Activated CD4-positive, alpha-beta T cell treated with anti-CD3 and anti-CD28 coated beads for 48 hours (primary cell): ENCODE measurements around the gene TBC1D24.
"Not testable (repeated sequence)": the region's sequence is repeated elsewhere in the genome, so short reads cannot be mapped to it uniquely, and the experiment has no call there.

ENCODE experiments used
- DNase-seq: peaks from one replicate; pipeline ENCODE4 v3.0.0-alpha.2; 2020

Gene TBC1D24

DNA sequence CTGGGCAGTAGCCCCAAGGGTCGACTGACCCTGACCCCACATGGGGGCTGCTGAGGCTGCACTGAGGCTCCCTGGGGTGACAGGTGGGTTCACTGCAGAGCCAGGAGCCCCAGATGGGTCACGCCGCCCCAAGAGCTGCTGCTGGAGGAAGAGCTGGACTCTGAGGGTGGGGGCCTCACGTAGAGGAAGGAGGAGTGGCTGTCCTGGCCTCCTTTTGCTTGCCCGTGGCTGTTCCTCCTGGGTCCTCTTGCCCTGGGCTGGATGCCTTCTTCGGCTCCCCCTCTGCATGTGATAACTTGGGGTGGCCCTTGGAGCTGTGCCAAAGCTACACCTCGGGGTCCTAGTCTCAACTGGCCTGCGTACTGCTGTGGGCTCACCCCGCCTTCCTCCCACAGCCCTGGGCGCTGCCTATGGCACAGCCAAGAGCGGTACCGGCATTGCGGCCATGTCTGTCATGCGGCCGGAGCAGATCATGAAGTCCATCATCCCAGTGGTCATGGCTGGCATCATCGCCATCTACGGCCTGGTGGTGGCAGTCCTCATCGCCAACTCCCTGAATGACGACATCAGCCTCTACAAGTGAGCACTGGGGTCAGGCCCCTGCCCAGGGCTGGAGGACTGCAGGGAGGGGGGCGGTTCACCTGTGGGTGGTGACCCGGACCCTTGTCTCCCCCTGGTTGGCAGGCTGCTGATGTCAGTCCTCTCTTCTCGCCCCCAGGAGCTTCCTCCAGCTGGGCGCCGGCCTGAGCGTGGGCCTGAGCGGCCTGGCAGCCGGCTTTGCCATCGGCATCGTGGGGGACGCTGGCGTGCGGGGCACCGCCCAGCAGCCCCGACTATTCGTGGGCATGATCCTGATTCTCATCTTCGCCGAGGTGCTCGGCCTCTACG lies 44.1 kb downstream of the TBC1D24 start:
- no peak for DNase-seq

DNA sequence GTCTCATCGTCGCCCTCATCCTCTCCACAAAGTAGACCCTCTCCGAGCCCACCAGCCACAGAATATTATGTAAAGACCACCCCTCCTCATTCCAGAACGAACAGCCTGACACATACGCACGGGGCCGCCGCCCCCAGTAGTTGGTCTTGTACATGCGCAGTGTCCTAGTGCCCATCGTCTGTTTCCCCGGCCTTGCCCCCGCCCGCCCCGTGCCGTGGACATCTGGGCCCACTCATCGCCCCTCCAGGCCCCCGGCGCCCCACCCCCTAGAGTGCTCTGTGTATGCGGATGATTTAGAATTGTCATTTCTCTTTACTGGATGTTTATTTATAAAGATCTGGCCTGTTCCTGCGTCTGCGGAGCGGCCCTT lies 44.8 kb downstream of the TBC1D24 start:
- DNase-seq: no peak

DNA sequence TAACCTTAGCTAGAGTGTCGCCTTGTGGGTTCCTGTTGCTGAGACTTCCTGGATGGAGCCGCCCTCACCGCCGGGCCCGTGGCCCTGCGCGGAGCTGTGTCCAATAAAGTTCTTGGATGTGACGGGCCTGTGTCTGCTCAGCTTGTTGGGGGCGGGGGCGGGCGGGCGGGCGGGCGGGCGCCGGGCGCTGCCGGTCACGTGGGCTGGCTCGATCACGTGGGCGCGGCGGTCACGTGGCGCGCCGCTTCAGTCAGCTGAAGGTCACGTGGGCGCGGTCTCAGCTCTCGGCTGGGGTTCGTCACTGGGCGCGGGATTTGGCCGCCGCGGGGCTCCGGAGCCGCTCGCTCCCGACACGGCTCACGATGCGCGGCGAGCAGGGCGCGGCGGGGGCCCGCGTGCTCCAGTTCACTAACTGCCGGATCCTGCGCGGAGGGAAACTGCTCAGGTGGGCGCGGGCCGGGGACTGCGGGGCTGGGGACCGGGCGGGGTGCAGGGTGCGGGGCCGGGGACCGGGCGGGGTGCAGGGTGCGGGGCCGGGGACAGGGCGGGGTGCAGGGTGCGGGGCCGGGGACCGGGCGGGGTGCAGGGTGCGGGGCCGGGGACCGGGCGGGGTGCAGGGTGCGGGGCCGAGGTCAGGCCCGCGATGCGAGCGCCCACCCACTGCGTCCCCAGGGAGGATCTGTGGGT lies 45.3 kb downstream of the TBC1D24 start, which contains the start of gene AMDHD2:
TSS of gene AMDHD2 (plus strand) at position 275 of the 687 bp plus-strand sequence. CDS start at position 363, 88 bp downstream.
- peak; percentile 94 for DNase-seq

DNA sequence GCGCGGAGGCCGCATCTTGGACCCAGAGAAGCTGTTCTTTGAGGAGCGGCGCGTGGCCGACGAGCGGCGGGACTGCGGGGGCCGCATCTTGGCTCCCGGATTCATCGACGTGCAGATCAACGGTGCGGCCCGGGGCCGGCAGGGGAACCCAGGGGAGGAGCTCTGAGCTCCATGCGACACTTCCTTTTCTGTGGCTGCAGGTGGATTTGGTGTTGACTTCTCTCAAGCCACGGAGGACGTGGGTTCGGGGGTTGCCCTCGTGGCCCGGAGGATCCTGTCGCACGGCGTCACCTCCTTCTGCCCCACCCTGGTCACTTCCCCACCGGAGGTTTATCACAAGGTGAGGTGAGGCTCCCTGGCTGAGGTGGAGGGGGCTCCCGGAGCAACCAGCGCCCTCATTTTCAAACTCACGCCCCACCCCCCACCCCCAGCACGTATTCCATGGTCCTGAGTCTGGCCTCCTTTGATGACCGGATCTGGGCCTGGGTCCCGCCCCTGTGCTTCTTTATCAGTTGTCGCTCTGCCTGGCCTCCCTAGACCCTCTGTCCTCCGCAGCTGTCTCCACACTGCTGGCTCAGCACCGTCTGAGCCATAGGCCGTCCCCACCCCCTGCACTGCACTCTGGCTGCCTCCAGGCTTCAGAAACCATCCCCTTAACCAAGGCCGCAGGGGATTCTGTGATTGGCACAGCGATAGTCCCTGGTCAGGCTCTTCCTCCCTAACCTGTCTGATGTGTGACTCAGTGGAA lies 46.0 kb downstream of the TBC1D24 start:
- peak; percentile 64 for DNase-seq

DNA sequence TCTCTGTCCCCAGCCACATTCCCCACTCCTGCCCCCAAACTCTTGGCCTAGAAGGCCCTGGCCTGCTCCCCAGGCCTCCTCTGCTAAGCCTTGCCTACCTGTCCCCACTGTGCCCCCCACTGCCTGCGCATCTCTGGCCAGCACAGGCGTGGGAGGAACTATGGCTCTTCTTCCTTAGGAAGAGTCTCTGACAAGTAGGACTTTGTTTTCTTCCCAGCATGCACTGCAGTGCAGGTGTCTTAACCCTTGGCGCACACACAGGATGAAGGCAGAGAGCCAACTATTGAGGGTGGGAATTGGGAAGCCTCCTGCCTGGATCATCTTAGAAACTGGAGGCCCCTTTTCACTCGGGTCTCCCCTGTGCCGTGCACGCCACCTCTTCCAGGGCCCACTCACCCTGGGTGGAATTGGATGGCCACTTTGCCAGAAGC lies 48.9 kb downstream of the TBC1D24 start:
- DNase-seq: no peak

DNA sequence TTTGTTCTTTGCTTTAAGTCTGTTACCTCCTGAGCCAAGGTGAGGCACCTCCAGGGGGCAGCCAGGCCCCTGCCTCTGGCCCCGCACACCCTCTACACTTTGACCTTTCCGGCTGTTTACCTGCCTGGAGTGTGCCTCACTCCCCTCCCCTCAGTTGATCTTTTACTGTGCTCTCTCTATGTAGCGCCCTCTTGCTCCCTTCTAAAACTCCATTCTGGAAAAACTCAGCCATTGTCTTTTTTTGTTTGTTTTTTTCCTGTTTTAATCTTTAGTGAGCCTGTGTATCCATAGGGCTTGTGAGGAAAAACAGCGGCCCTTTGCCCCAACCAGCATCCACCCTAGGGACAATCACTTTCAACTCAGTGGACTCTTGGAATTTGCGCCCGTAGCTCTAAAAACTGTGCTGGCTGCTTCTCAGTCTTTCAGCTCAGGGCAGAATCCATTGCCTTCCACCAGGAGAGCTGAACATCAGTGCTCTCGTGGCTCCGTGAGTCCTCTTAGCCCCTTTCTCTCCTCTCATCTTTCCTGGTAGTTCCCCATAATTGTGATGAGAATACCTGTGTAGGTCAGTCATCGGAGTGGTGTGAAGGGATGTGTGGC lies 49.5 kb downstream of the TBC1D24 start:
- DNase-seq: no peak

DNA sequence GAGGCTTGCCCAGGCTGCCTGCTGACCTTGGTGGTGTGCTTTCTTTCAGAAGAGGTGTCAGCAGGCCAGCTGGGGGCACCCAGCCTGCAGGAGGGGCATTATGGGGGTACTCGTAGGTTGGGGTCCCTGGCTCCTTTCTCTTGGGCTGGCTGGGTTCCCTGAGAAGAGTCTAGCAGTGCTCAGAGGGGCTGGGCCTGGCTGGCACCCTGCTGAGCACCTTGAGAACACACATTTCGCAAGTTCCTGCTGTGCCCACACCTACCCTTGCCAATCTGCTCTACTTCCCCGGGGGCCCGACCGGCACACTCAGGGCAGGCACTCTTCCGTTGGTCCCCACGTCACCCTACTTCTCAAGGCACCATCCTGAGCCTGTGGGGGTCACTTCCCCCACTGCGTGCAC lies 51.2 kb downstream of the TBC1D24 start:
- no peak for DNase-seq

DNA sequence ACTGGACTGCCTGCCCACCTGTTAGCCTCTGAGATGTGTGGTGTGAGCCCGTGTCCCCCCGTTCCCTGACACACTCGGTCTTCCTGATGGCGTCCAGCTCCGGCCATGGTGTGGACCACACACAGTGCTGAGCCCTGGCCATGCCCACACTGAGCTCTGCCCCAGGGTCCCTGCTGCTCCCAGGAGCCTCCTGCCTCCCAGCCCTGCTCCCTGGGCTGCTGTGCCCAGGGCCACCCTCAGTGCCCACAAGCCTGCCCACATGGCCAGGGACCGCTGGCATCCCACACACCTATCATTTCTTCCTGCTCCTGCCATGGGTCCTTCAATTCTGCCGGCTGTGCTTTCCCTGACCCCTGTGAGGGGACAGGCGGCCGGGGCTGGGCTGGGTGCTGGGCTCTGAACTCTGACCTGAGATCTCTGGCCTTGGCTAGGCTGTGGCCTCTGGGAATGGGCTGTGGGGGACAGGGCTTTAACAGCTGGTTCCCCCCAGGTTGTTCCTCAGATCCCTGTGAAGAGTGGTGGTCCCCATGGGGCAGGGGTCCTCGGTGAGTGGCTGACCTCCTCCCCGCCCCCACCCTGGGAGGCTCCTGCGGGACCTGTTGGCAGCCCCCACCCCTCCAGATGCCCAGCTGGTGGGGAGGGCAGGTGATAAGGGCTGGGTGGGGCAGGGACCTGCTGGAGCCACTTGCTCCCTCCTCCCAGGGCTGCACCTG lies 52.3 kb downstream of the TBC1D24 start:
- DNase-seq: no peak

DNA sequence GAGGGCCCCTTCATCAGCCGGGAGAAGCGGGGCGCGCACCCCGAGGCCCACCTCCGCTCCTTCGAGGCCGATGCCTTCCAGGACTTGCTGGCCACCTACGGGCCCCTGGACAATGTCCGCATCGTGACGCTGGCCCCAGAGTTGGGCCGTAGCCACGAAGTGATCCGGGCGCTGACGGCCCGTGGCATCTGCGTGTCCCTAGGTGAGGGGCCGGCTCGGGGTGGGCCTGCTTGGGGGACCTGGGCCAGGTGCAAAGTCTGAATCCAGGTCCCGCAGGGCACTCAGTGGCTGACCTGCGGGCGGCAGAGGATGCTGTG lies 52.8 kb downstream of the TBC1D24 start:
- DNase-seq: no peak

DNA sequence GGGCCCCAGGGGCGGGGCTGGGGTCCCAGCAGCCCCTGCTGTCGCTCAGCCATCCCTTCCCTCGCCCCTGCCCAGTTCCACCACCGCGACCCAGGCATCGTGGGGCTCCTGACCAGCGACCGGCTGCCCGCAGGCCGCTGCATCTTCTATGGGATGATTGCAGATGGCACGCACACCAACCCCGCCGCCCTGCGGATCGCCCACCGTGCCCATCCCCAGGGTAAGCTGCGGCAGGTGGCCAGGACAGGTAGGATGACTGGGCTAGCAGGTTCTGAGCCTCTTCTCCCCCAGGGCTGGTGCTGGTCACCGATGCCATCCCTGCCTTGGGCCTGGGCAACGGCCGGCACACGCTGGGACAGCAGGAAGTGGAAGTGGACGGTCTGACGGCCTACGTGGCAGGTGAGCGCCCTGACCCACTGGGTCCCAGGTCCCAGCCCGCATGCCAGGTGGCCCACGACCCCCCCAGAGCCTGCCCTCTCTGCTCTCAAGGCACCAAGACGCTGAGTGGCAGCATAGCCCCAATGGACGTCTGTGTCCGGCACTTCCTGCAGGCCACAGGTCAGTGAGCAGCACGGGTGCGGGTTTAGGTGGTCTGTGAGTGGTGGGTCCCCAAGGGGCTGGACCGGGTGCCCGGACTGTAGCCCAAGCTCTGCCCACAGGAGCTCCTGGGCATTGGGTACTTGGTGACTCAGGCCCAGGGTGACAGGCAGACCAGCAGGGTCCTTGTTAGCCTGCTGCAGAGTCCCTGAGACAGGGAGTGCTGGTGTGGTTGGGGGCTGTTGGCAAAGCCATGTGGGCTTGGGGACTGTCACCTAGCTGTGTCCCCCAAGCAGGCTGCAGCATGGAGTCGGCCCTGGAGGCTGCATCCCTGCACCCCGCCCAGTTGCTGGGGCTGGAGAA lies 53.5 kb downstream of the TBC1D24 start:
- no peak for DNase-seq

DNA sequence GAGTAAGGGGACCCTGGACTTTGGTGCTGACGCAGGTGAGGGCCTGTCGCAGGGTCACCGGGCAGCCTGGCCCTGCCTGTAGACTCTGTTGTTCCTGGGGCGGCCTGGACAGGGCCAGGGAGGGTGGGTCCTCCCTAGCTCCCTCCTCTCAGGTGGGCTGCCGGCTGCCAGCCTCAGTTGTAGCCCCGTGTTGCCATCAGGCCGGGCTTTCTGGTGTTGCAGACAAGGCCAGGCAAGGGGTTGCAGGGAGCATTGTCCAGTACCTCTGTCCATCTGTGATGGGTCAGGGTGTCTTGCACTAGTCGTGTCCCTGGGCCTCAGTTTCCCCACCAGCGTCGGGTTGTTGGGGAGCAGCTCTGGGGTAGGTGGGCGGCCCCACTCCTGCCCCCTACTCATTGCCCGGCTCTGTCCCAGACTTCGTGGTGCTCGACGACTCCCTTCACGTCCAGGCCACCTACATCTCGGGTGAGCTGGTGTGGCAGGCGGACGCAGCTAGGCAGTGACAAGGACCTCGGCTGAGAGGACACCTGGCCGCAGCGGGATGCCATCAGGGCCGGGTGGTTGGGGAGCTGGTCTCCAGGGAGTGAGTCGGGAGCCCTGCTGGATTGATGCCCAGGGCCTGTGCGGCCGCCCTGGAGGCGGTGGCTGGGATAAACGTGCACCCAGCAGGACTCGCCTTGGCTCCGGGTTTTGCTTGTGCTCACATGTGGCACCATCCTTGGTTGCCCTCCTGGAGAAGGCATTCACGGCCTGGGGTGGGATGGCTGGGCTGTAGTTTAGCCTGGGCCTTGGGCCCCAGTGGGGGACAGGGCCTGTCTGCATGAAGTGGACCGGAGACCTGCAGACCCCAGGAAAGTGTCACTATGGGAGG lies 54.4 kb downstream of the TBC1D24 start:
- no peak for DNase-seq

DNA sequence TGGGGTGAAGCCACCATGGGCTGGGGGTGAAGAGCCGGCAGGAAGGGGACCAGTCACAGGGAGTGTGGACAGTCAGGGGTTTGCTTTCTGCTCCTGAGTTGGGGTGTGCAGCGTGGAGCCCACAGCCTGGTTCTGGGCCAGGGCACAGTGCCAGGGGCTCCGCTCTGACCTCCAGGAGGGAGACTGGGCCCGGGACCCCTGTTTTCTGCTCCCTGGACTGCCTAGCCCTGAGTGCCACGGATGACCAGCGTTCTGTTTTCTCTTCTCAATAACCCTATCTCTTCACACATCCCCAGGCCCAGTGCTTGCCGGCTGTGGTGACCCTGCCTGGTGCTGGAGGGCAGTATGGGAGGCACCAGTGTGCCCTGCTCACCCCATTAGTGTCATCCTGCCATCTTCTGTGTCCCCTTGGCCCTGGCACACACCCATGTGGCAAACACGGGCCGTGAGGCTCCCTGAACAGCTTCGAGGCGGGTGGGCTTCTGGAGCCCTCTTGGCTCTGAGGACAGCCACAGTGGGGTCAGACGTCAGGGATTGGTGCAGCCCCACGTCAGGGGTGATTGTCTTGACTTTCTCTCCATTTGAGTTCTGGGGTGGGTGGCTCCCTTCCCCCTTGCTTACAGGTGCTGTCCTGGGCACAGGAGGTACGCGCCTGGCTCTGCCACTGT lies 55.2 kb downstream of the TBC1D24 start:
- DNase-seq: no peak

DNA sequence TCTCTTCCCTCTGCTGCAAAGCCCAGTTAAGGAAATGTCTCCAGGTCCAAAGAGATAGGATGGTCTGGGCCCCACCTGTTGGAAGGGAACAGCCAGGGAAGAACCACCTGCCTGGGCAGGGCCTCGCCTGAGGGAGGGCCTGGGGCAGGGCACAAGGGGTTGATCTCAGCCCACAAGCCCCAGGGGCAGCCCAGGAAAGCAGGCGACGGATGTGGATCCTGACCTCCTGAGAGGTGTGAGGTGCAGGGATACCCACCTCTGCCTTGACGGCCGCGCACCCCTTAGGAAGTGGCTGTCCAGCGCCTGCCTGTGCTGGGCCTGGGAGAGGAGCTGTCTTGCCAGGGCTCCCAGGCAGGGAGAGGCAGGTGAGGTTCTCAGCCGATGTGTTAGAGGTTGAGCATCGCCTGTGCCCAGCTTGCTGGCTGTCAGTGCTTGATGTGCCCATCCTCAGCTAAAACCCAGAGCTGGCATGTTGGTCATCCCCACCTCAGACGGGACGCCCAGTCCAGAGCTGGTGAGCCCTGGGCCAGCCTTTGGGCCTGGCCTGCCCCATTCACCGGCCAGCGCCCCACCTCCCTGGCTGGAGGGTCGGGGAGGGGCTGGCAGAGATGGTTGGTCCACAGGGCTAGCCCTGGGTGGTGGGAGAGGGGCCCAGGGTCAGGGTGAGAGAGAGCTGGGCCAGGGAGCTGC lies 55.8 kb downstream of the TBC1D24 start:
- DNase-seq: no peak

DNA sequence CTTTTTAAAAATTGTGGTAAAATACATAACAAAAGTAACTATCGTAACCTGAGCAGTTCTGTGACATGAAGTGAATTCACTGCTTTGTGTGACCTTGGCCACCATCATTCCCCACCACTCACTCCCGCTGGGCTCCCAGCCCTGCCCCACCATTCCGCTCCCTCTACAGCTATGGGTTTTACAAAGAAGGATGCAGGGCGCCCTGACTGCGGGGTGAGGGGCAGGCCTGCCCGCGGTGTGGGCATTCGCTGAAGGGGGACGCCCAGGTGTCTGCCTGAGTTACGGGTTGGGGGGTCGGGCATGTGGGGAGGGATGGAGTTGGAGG lies 56.4 kb downstream of the TBC1D24 start, which contains the start of gene CEMP1:
TSS of gene CEMP1 (minus strand) at position 38 of the 325 bp plus-strand sequence. CDS start 335 bp downstream, outside the sequence.
- no peak for DNase-seq

DNA sequence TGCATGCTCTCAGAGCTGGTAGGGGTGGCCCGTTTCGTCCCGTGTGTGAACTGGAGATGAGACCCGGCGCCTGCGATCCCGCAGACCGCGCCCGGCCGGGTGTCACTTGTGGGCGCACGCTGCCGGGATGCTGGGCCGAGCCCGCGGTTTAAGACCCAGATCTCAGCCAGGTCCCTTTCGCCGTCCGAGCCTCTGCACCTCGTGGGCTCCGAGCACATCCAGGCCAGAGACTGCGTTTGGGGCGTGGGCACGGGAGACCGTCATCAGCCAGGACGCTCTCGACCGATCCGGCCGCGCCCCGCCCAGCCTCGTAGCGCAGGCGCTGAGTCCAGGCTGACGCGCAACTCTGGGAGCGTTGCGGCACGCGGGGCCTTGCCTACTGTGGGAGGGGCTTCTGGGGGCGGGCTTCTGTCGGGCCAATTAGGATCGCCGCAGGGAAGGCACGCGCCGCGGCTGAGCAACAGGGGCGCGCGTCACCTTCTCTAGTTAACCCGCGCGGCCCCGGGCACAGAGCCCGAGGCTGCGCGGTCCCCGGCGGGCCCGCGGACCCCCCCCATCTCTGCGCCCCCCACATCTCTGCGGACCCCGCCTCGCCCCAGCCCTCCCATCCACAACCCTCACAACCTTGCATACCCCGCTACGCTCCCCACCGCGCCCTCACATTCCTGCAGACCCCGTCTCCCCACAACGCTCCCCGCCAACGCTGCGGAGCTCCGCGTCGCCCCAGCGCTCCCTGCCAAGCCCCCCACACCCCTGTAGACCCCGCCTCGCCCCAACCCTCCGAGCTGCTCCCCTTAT lies 57.0 kb downstream of the TBC1D24 start:
- DNase-seq: peak; percentile 99

DNA sequence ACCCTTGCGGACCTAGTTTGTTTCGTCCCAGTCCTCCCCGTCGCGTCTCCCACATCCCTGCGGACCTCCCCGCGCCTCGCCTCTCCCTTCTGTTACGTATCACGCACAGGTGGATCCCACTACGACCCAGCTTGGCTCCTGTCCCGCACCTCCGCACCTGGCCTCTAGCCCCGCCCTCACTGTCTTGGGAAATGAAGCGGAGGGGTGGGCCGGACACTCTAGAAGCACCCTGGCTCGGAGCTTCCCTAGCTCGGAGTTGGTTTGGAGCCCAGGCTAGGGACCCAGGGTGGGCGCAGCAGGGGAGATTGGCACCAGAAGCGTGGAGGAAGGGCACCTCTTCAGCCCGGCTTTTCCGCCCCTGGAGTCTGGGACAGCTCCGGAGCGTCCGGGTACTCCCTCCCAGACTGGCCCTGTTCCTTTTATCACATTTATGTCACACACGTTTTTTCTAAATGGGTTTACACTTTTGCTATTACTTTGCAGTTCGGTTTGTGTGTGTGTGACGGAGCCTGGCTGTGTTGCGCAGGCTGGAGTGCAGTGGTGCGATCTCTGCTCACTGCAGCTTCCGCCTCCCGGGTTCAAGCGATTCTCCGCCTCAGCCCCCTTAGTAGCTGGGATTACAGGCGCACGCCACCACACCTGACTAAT lies 57.7 kb downstream of the TBC1D24 start:
- DNase-seq: peak; percentile 78

DNA sequence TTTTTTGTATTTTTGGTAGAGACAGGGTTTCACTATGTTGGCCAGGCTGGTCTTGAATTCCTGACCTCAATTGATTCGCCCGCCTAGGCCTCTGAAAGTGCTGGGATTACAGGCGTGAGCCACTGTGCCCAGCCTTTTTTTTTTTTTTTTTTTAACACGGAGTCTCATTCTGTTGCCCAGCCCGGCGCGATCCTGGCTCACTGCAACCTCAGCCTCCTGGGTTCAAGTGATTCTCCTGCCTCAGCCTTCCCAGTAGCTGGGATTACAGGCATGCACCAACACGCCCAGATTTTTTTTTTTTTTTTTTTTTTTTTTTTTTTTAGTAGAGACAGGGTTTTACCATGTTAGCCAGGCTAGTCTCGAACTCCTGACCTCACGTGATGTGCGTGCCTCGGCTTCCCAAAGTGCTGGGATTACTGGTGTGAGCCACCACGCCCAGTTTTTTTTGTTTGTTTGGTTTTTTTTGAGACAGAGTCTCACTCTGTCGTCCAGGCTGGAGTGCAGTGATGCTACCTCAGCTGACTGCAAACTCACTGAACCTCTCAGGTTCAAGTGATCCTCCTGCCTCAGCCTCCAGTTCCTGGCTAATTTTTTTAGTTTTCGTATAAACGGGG lies 58.3 kb downstream of the TBC1D24 start:
- not testable (repeated sequence) for DNase-seq
